GM18909 (cell line): ENCODE measurements around the gene FRMD4A.
"Not testable (repeated sequence)": the region's sequence is repeated elsewhere in the genome, so short reads cannot be mapped to it uniquely, and the experiment has no call there.

ENCODE experiments used
- ATAC-seq: cut with Tn5 transposase; IDR thresholded peaks from one replicate; pipeline ENCODE4 v1.9.1; 2021; ENCODE audit warnings: mild to moderate bottlenecking; ENCODE audit not compliant: unreplicated experiment, poor library complexity

FRMD4A gene

GRCh38 chr10:14244147-14244546 is 86.6 kb downstream of the FRMD4A start:
- no peak for ATAC-seq

- ATAC-seq: no peak
Observed at GRCh38 chr10:14243221-14243620, 87.5 kb downstream of the FRMD4A start.

- no peak for ATAC-seq
Observed at GRCh38 chr10:14241196-14241595, 89.5 kb downstream of the FRMD4A start.

- no peak for ATAC-seq
Observed at GRCh38 chr10:14240253-14241189, 90.2 kb downstream of the FRMD4A start.

GRCh38 chr10:14238659-14239058 is 92.1 kb downstream of the FRMD4A start:
- ATAC-seq: not testable (repeated sequence)

- ATAC-seq: no peak
Observed at GRCh38 chr10:14236341-14236740, 94.4 kb downstream of the FRMD4A start.

GRCh38 chr10:14235566-14236195 is 95.0 kb downstream of the FRMD4A start:
- no peak for ATAC-seq

GRCh38 chr10:14233566-14233965 is 97.2 kb downstream of the FRMD4A start:
- no peak for ATAC-seq

- ATAC-seq: not testable (repeated sequence)
Observed at GRCh38 chr10:14228798-14229197, 101.9 kb downstream of the FRMD4A start.

GRCh38 chr10:14225379-14225778 is 105.3 kb downstream of the FRMD4A start:
- ATAC-seq: no peak

GRCh38 chr10:14220026-14220425 is 110.7 kb downstream of the FRMD4A start:
- no peak for ATAC-seq

GRCh38 chr10:14219411-14219810 is 111.3 kb downstream of the FRMD4A start:
- no peak for ATAC-seq

- no peak for ATAC-seq
Observed at GRCh38 chr10:14215641-14216040, 115.1 kb downstream of the FRMD4A start.

GRCh38 chr10:14213703-14214102 is 117.0 kb downstream of the FRMD4A start:
- not testable (repeated sequence) for ATAC-seq

- no peak for ATAC-seq
Observed at GRCh38 chr10:14211610-14212009, 119.1 kb downstream of the FRMD4A start.

- ATAC-seq: no peak
Observed at GRCh38 chr10:14208231-14208630, 122.5 kb downstream of the FRMD4A start.

GRCh38 chr10:14205233-14205632 is 125.5 kb downstream of the FRMD4A start:
- ATAC-seq: no peak

GRCh38 chr10:14200698-14201544 is 129.8 kb downstream of the FRMD4A start:
- ATAC-seq: no peak

GRCh38 chr10:14199098-14199497 is 131.6 kb downstream of the FRMD4A start:
- ATAC-seq: not testable (repeated sequence)

GRCh38 chr10:14198078-14198477 is 132.6 kb downstream of the FRMD4A start:
- no peak for ATAC-seq

- ATAC-seq: no peak
Observed at GRCh38 chr10:14196113-14196512, 134.6 kb downstream of the FRMD4A start.
